Uterus (tissue), 2 donors: ENCODE data around the gene POLR1F.

Experiments used
- CTCF ChIP-seq, 4 experiments: fragments of 200-600 bp in 2 of 4; fragments of 450-650 bp in 2 of 4; sonication (generic) in 2 of 4; IDR thresholded peaks; one replicate each; pipeline ENCODE4 v1.5.1; 2016 to 2019; ENCODE audit warnings: antibody characterized with exemption in 4 of 4, mild to moderate bottlenecking in 2 of 4, moderate library complexity in 1 of 4
- POLR2A ChIP-seq, 2 donors: fragments of 450-650 bp; IDR thresholded peaks; one replicate each; pipeline ENCODE4 v1.6.1; 2016; ENCODE audit warnings: antibody characterized with exemption in 2 of 2, mild to moderate bottlenecking in 1 of 2, moderate library complexity in 1 of 2

- TF ChIP-seq CTCF (IDR thresholded peaks at IDR 0.05), result no peak
- TF ChIP-seq POLR2A (IDR thresholded peaks at IDR 0.05), result no peak
These were observed 27.2 kb downstream of the POLR1F start for GRCh38 chr7:19681596-19681995.
